ENCODE data around the gene RNF217. TPM values are rescaled to one million over a fixed set of nuclear protein-coding genes. Genes with fewer than 3 reads are reported as not detected.

The RNF217 gene
- total and polyA plus RNA-seq, 2 of the 13 experiments (the other 11 are each of a cell fraction or from before 2014, with no cell fraction given), result 2.2 to 2.4 TPM

DNA sequence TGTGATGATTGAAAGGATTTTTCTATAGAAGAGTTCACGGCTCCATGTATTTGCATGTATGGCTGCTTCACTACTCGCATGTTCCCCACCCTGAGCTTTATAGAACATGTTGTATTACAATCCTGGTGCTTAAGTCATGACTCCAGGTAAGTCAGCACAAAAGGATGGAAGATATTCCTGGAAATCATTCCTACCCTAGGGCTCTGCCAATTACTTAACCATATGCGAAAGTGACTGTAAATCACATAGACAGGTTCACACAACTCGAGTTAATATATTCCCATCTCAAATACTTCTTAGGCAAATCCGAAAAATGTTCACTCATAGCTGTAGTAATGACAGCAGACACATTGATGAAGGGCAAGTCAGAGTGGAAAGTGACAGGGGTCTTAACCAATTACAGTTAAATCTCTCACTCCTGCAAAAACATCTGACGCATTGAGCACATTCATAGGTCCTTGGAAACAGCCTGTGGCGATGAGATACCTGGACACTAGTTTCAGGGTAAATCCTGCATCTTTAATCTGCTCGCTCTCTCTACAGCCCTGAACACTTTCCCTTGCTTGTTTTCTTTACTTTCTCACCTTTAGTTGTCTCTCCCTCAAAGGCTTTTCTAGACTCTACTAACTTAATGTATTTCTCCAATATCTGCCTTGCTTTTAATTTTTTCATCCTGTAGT is 35.1 kb downstream of the RNF217 start (continued):
- TF ChIP-seq, protein P1, sequence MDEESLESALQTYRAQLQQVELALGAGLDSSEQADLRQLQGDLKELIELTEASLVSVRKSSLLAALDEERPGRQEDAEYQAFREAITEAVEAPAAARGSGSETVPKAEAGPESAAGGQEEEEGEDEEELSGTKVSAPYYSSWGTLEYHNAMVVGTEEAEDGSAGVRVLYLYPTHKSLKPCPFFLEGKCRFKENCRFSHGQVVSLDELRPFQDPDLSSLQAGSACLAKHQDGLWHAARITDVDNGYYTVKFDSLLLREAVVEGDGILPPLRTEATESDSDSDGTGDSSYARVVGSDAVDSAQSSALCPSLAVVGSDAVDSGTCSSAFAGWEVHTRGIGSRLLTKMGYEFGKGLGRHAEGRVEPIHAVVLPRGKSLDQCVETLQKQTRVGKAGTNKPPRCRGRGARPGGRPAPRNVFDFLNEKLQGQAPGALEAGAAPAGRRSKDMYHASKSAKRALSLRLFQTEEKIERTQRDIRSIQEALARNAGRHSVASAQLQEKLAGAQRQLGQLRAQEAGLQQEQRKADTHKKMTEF (CRISPR knock-in tag; IDR thresholded peaks at IDR 0.05), result no peak
- TF ChIP-seq SMAD3 (CRISPR knock-in tag; IDR thresholded peaks at IDR 0.05) (no peak), DMAP1 (CRISPR knock-in tag; IDR thresholded peaks at IDR 0.05) (no peak), ZFP1 (CRISPR knock-in tag; IDR thresholded peaks at IDR 0.05) (no peak), SRSF1 (optimal IDR thresholded peaks at IDR 0.05; ENCODE audit: low read depth, low read length) (no peak)
- TF ChIP-seq, protein P2, sequence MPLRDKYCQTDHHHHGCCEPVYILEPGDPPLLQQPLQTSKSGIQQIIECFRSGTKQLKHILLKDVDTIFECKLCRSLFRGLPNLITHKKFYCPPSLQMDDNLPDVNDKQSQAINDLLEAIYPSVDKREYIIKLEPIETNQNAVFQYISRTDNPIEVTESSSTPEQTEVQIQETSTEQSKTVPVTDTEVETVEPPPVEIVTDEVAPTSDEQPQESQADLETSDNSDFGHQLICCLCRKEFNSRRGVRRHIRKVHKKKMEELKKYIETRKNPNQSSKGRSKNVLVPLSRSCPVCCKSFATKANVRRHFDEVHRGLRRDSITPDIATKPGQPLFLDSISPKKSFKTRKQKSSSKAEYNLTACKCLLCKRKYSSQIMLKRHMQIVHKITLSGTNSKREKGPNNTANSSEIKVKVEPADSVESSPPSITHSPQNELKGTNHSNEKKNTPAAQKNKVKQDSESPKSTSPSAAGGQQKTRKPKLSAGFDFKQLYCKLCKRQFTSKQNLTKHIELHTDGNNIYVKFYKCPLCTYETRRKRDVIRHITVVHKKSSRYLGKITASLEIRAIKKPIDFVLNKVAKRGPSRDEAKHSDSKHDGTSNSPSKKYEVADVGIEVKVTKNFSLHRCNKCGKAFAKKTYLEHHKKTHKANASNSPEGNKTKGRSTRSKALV (CRISPR knock-in tag; IDR thresholded peaks at IDR 0.05), result no peak
- TF ChIP-seq, protein P3, sequence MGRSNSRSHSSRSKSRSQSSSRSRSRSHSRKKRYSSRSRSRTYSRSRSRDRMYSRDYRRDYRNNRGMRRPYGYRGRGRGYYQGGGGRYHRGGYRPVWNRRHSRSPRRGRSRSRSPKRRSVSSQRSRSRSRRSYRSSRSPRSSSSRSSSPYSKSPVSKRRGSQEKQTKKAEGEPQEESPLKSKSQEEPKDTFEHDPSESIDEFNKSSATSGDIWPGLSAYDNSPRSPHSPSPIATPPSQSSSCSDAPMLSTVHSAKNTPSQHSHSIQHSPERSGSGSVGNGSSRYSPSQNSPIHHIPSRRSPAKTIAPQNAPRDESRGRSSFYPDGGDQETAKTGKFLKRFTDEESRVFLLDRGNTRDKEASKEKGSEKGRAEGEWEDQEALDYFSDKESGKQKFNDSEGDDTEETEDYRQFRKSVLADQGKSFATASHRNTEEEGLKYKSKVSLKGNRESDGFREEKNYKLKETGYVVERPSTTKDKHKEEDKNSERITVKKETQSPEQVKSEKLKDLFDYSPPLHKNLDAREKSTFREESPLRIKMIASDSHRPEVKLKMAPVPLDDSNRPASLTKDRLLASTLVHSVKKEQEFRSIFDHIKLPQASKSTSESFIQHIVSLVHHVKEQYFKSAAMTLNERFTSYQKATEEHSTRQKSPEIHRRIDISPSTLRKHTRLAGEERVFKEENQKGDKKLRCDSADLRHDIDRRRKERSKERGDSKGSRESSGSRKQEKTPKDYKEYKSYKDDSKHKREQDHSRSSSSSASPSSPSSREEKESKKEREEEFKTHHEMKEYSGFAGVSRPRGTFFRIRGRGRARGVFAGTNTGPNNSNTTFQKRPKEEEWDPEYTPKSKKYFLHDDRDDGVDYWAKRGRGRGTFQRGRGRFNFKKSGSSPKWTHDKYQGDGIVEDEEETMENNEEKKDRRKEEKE (IDR thresholded peaks at IDR 0.05), result no peak

Data from HepG2 (cell line).